Endothelial cell of umbilical vein (primary cell): ENCODE measurements around the gene CACNA1E. TPM values are rescaled to one million over a fixed set of nuclear protein-coding genes. Genes with fewer than 3 reads are reported as not detected.

ENCODE experiments used
- BruUV-seq: library from RNA; stranded (reverse); fragments of 400-500 nt; replicated peaks from 2 replicates; lab custom pipeline; 2021; lab: Mats Ljungman, UMichigan
- CTCF ChIA-PET: fragments of 300-600, 350-600 bp; sonication (Branson Sonifier 250); formaldehyde crosslinking; loops from one replicate; lab custom pipeline; 2021; ENCODE audit warnings: antibody characterized with exemption, inconsistent platforms; lab: Charles Lee
- POLR2A ChIA-PET: fragments of 300-600, 350-600 bp; sonication (Branson Sonifier 250); formaldehyde crosslinking; loops from one replicate; lab custom pipeline; 2021; ENCODE audit warnings: antibody characterized with exemption, inconsistent platforms; lab: Charles Lee
- DNase-seq: peaks from one replicate; pipeline ENCODE4 v3.0.0-alpha.2; 2011; ENCODE audit warnings: low read depth, low spot score
- FAIRE-seq: peaks from 2 replicates; lab custom pipeline; 2011; peaks lifted over from hg19 to GRCh38; lab: Jason Lieb, UNC
- H2AFZ ChIP-seq: 2 replicates; pipeline ENCODE4 v1.6.0; 2012; ENCODE audit warnings: low read depth, low read length, control low read depth, inconsistent platforms
- H3K27ac ChIP-seq: 2 replicates; pipeline ENCODE4 v1.5.1; 2011; ENCODE audit warnings: low read depth, mild to moderate bottlenecking, control low read depth, low read length, moderate library complexity; ENCODE audit not compliant: insufficient read depth
- H3K27me3 ChIP-seq, 2 experiments: 2 replicates each; pipeline versions ENCODE4 v1.6.0 to v1.6.1; 2011; ENCODE audit warnings: low read length in 2 of 2, mixed read lengths in 1 of 2; ENCODE audit not compliant: control insufficient read depth in 2 of 2, insufficient read depth in 2 of 2
- H3K36me3 ChIP-seq, 2 experiments: 2 replicates in 1 of 2; 3 replicates in 1 of 2; pipeline ENCODE4 v1.5.1; 2011; ENCODE audit warnings: low read length in 2 of 2, mild to moderate bottlenecking in 1 of 2, moderate library complexity in 1 of 2; ENCODE audit not compliant: control insufficient read depth in 2 of 2, insufficient read depth in 2 of 2; ENCODE audit errors: extremely low read depth in 1 of 2
- H3K4me1 ChIP-seq: 3 replicates; pipeline ENCODE4 v1.5.1; 2011; ENCODE audit warnings: mild to moderate bottlenecking, low read length; ENCODE audit not compliant: control insufficient read depth, insufficient read depth; ENCODE audit errors: extremely low read depth
- H3K4me2 ChIP-seq: 2 replicates; pipeline ENCODE4 v1.6.1; 2011; ENCODE audit warnings: low read length, control low read depth, mixed read lengths; ENCODE audit not compliant: insufficient read depth
- H3K4me3 ChIP-seq, 3 experiments: fragments of 200-600 bp in 1 of 3; sonication (generic), shearing (Covaris generic) in 1 of 3; replicated peaks in 1 of 3; 2 replicates each; pipeline ENCODE4 v1.5.1; 2011 to 2016; ENCODE audit warnings: control low read depth in 3 of 3, low read length in 3 of 3, mild to moderate bottlenecking in 2 of 3, inconsistent platforms in 1 of 3, low read depth in 1 of 3, moderate library complexity in 1 of 3; ENCODE audit not compliant: insufficient read depth in 1 of 3
- H3K79me2 ChIP-seq: 2 replicates; pipeline ENCODE4 v1.6.0; 2012; ENCODE audit warnings: low read length, inconsistent platforms; ENCODE audit not compliant: control insufficient read depth, insufficient read depth
- H3K9ac ChIP-seq: replicated peaks from 2 replicates; pipeline ENCODE3; 2011; ENCODE audit warnings: low read length, control low read depth; ENCODE audit not compliant: insufficient read depth; ENCODE audit errors: extremely low read depth
- H3K9me1 ChIP-seq: replicated peaks from 3 replicates; pipeline ENCODE4 v1.6.0; 2011; ENCODE audit warnings: mild to moderate bottlenecking, low read length; ENCODE audit not compliant: control insufficient read depth, insufficient read depth; ENCODE audit errors: extremely low read depth
- H3K9me3 ChIP-seq: replicated peaks from 2 replicates; pipeline ENCODE4 v1.5.1; 2012; ENCODE audit warnings: low read length, inconsistent platforms; ENCODE audit not compliant: control insufficient read depth, insufficient read depth
- H4K20me1 ChIP-seq: replicated peaks from 2 replicates; pipeline ENCODE3; 2011; ENCODE audit warnings: mild to moderate bottlenecking, low read length; ENCODE audit not compliant: control insufficient read depth, insufficient read depth; ENCODE audit errors: extremely low read depth
- CTCF ChIP-seq, 2 donors: IDR thresholded peaks; 1 replicate in 1 of 2; 2 replicates in 1 of 2; pipeline ENCODE4 v1.5.1; 2011; ENCODE audit warnings: low read length in 2 of 2, mild to moderate bottlenecking in 2 of 2, moderate library complexity in 2 of 2, control low read depth in 1 of 2, inconsistent platforms in 1 of 2, low read depth in 1 of 2; ENCODE audit not compliant: insufficient read depth in 1 of 2; ENCODE audit errors: extremely low read depth in 1 of 2
- EZH2 ChIP-seq: IDR thresholded peaks from 2 replicates; pipeline ENCODE4 v1.6.1; 2012; ENCODE audit warnings: borderline replicate concordance, low read depth, mild to moderate bottlenecking, moderate library complexity, low read length, inconsistent platforms; ENCODE audit not compliant: severe bottlenecking
- FOS ChIP-seq: IDR thresholded peaks from 2 replicates; pipeline ENCODE4 v1.6.1; 2011; ENCODE audit warnings: mild to moderate bottlenecking, low read length, moderate library complexity, borderline replicate concordance; ENCODE audit not compliant: insufficient read depth
- GATA2 ChIP-seq: IDR thresholded peaks from 2 replicates; pipeline ENCODE4 v1.7.0; 2011; ENCODE audit warnings: low read depth, mild to moderate bottlenecking, moderate library complexity, mixed read lengths, low read length; ENCODE audit not compliant: insufficient read length, insufficient read depth
- JUN ChIP-seq: IDR thresholded peaks from 2 replicates; pipeline ENCODE4 v1.6.1; 2011; ENCODE audit warnings: borderline replicate concordance, low read depth; ENCODE audit not compliant: insufficient read length, insufficient read depth
- MYC ChIP-seq: IDR thresholded peaks from one replicate; pipeline ENCODE4 v1.6.1; 2011; ENCODE audit warnings: mild to moderate bottlenecking, low read depth, low read length
- POLR2A ChIP-seq: IDR thresholded peaks from 2 replicates; pipeline ENCODE4 v1.6.1; 2012; ENCODE audit warnings: low read depth, mild to moderate bottlenecking, control low read depth, low read length
- POLR2AphosphoS5 ChIP-seq: IDR thresholded peaks from 2 replicates; pipeline ENCODE4 v1.6.1; 2012; ENCODE audit warnings: low read depth, mild to moderate bottlenecking, control low read depth, low read length, moderate library complexity; ENCODE audit not compliant: insufficient read depth
- dilution Hi-C: fragments of 300-500 bp; cut with MboI; formaldehyde crosslinking; loops from one replicate; pipeline ENCODE4 v1.15.0; 2019; ENCODE audit warnings: low sequenced_read_pairs; ENCODE audit not compliant: extremely low pct_ligation_motif_present
- intact Hi-C: fragments of 100-400 bp; cut with micrococcal nuclease; formaldehyde crosslinking; loops from one replicate; pipeline ENCODE4 v1.10.0; 2022
- polyA plus RNA-seq, 4 experiments: library from polyadenylated mRNA; depleted of rRNA in 3 of 4; stranded (reverse) in 3 of 4; unstranded in 1 of 4; fragments of >200 nt; gene quantifications; 2 replicates each; pipeline versions ENCODE4 v1.2.1 to v1.2.3, GENCODE V29; 2011 to 2012; ENCODE audit warnings: missing spikeins in 1 of 4
- total RNA-seq: library from RNA; stranded (reverse); gene quantifications from 2 replicates; pipeline ENCODE4 v1.2.3, GENCODE V29; 2021
- TF ChIP-seq, protein P1 (sequence below): IDR thresholded peaks from 2 replicates; pipeline ENCODE4 v1.6.1; 2011; ENCODE audit not compliant: insufficient read depth, insufficient read length

CACNA1E gene
- total and polyA plus RNA-seq, 2 donors (not counting 3 experiments of a cell fraction or from before 2014, with no cell fraction given), result not detected

- H3K9ac ChIP-seq, result no peak overlapping the region
- CTCF ChIA-PET, result no interaction called here
- H3K4me3 ChIP-seq, result no peak overlapping the region
- no peaks in the 10 kb centered on the region for H3K9me1 ChIP-seq
- H3K36me3 ChIP-seq, result no peaks in the 10 kb centered on the region
- dilution Hi-C loops (no loop called here), intact Hi-C loops (no loop called here)
- no peaks in the 10 kb centered on the region for H3K4me1 ChIP-seq
- no peaks in the 10 kb centered on the region for H3K27me3 ChIP-seq
- POLR2A ChIA-PET, result no interaction called here
- no peak overlapping the region for H2AFZ ChIP-seq
- no peaks in the 10 kb centered on the region for H3K9me3 ChIP-seq
- no peak for FAIRE-seq
- no peaks in the 10 kb centered on the region for H4K20me1 ChIP-seq
- H3K27ac ChIP-seq, result no peak overlapping the region
- no peak overlapping the region for H3K4me2 ChIP-seq
- TF ChIP-seq, protein P1, sequence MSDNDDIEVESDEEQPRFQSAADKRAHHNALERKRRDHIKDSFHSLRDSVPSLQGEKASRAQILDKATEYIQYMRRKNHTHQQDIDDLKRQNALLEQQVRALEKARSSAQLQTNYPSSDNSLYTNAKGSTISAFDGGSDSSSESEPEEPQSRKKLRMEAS, result no peak
- no peak for TF ChIP-seq MYC
- no peak for TF ChIP-seq CTCF (IDR thresholded peaks at IDR 0.05; ENCODE audit: extremely low read depth in 1 of 2, insufficient read depth in 1 of 2, low read depth in 1 of 2, low read length in 2 of 2)
- no peak for TF ChIP-seq POLR2A
- TF ChIP-seq GATA2, result no peak
- no peak for TF ChIP-seq EZH2
- no peak for TF ChIP-seq POLR2AphosphoS5
- TF ChIP-seq FOS, result no peak
- TF ChIP-seq JUN, result no peak
- DNase-seq, result no peak
- H3K79me2 ChIP-seq, result no peaks in the 10 kb centered on the region
- BruUV-seq, result no TSS peak
Observed at GRCh38 chr1:181776044-181776443, 292.7 kb downstream of the CACNA1E start.
